Measurements from ENCODE around the gene TNS1. TPM values are rescaled to one million over a fixed set of nuclear protein-coding genes. Genes with fewer than 3 reads are reported as not detected.

TNS1 gene
- polyA plus RNA-seq, 3 donors: 0.26 to 1.6 (median 1.5) TPM

DNA sequence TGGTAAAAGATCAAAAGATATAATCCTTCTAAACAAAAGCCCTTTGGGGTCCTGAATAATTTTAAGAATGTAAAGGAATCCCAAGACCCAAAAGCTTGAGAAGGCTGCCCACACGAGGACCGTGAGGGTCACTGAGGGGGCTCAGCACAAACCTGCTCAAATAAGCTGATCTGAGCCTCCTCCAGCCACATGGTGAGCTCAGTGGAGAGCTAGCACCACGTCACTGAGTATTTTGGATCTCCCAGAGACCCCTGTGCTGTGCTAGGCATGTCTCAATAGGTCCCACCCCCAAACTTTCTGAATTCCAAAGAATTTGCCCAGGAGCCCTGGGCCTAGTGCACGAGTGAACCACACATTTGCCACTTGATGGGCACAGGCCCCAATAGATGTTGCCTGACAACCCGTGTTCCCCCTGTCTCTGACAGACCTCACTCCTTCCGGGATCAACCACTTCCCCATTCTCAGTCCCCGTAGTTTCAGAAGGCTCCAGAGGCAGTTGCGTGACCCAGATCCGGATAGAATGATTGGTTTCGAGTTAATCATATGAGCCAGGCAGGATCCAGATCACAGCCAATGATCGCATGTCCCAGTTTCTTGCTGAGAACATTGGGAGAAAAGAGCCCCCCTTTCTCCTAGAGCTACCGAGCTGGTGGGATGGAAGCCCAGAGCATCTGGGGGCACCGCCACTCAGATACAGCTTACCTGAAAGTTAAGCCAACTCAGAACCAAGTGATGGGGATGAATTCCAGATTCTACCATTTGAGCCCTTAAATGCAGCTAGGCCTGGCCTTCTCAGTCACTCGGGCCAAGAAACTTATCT lies 203.8 kb downstream of the TNS1 start:
- peaks cover 20% of the 10 kb centered on the region for H3K4me1 Mint-ChIP-seq
- TF ChIP-seq, protein P1, sequence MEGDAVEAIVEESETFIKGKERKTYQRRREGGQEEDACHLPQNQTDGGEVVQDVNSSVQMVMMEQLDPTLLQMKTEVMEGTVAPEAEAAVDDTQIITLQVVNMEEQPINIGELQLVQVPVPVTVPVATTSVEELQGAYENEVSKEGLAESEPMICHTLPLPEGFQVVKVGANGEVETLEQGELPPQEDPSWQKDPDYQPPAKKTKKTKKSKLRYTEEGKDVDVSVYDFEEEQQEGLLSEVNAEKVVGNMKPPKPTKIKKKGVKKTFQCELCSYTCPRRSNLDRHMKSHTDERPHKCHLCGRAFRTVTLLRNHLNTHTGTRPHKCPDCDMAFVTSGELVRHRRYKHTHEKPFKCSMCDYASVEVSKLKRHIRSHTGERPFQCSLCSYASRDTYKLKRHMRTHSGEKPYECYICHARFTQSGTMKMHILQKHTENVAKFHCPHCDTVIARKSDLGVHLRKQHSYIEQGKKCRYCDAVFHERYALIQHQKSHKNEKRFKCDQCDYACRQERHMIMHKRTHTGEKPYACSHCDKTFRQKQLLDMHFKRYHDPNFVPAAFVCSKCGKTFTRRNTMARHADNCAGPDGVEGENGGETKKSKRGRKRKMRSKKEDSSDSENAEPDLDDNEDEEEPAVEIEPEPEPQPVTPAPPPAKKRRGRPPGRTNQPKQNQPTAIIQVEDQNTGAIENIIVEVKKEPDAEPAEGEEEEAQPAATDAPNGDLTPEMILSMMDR (IDR thresholded peaks at IDR 0.05): no peak
- no peak overlapping the region for H3K9ac ChIP-seq (ENCODE audit: insufficient read depth, low read length, poor library complexity, severe bottlenecking)
- H3K36me3 Mint-ChIP-seq: peaks cover under 1 to 2% of the 10 kb centered on the region in 2 donors
- H3K4me3 ChIP-seq (replicated peaks in 1 of 3; ENCODE audit: low read depth in 2 of 3, low read length in 3 of 3): no peak overlapping the region
- H3K27me3 ChIP-seq (ENCODE audit: control insufficient read depth in 2 of 2, insufficient read depth in 2 of 2, low read length in 2 of 2): no peaks in the 10 kb centered on the region
- H3K27me3 Mint-ChIP-seq (ENCODE audit: low read depth in 3 of 3): peaks cover 1 to 10% (median 4%) of the 10 kb centered on the region in 3 donors
- no peaks in the 10 kb centered on the region for H4K20me1 ChIP-seq (ENCODE audit: insufficient read depth, low read length)
- DNase-seq: peak; percentile 90 to 96 (median 95)
- no peaks in the 10 kb centered on the region for H3K36me3 ChIP-seq (replicated peaks in 1 of 2; ENCODE audit: control insufficient read depth in 1 of 2, insufficient read depth in 2 of 2, low read length in 2 of 2)
- H2AFZ ChIP-seq (ENCODE audit: insufficient read depth, low read depth, low read length, poor library complexity, severe bottlenecking): peak overlapping the region; percentile 43
- H3K79me2 ChIP-seq (ENCODE audit: insufficient read depth, low read length): no peaks in the 10 kb centered on the region
- no peaks in the 10 kb centered on the region for H3K9me3 Mint-ChIP-seq
- peaks cover 12 to 13% of the 10 kb centered on the region in 2 donors for H3K4me1 ChIP-seq (ENCODE audit: control insufficient read depth in 1 of 2, insufficient read depth in 2 of 2, low read length in 2 of 2)
- peak overlapping the region; percentile 51 to 81 (median 75) for H3K27ac Mint-ChIP-seq
- intact Hi-C loops (cut with micrococcal nuclease): loop anchor here (5.0 to 10.0 kb wide), 2 partner anchors 46 to 678 kb away; no protein-coding TSS in a partner anchor
- H3K4me3 Mint-ChIP-seq: peak overlapping the region in 1 of 2 donors; percentile 58
- peak overlapping the region; percentile 23 for H3K4me2 ChIP-seq (replicated peaks; ENCODE audit: extremely low read depth, low read length, poor library complexity, severe bottlenecking)
- 29% methylated on average over 8 of the region's 14 CpGs for WGBS (ENCODE audit: insufficient coverage)
- no peaks in the 10 kb centered on the region for H3K9me3 ChIP-seq (replicated peaks in 1 of 2; ENCODE audit: control insufficient read depth in 1 of 2, insufficient read depth in 1 of 2, low read length in 2 of 2)
- peak overlapping the region; percentile 42 to 64 for H3K27ac ChIP-seq (ENCODE audit: low read depth in 1 of 2, low read length in 2 of 2)

DNA sequence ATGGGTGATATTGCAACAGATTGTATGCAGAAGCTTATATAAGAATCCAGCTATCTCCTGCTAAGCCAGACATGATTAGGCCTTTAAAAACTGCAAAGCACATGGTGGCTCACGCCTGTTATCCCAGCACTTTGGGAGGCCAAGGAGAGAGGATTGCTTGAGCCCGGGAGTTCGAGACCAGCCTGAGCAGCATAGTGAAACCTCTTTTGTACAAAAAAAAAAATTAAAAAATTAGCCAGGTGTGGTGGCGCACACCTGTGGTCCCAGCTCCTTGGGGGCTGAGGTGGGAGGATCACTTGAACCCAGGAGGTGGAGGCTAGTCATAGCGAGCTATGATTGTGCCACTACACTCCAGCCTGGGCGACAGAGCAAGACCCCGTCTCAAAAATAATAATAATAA lies 204.6 kb downstream of the TNS1 start:
- intact Hi-C loops (cut with micrococcal nuclease): loop anchor here (5.0 to 10.0 kb wide), 2 partner anchors 47 to 679 kb away; no protein-coding TSS in a partner anchor
- WGBS (ENCODE audit: insufficient coverage): 100% methylated on average over 2 of the region's 7 CpGs
- Histone ChIP-seq H3K4me1 (ENCODE audit: control insufficient read depth in 1 of 2, insufficient read depth in 2 of 2, low read length in 2 of 2) (peaks cover 12 to 13% of the 10 kb centered on the region in 2 donors), H3K4me2 (replicated peaks; ENCODE audit: extremely low read depth, low read length, poor library complexity, severe bottlenecking) (no peak overlapping the region), H3K4me3 (replicated peaks in 1 of 3; ENCODE audit: low read depth in 2 of 3, low read length in 3 of 3) (no peak overlapping the region), H3K79me2 (ENCODE audit: insufficient read depth, low read length) (no peaks in the 10 kb centered on the region), H3K36me3 (replicated peaks in 1 of 2; ENCODE audit: control insufficient read depth in 1 of 2, insufficient read depth in 2 of 2, low read length in 2 of 2) (no peaks in the 10 kb centered on the region), H3K9ac (ENCODE audit: insufficient read depth, low read length, poor library complexity, severe bottlenecking) (no peak overlapping the region), H3K9me3 (replicated peaks in 1 of 2; ENCODE audit: control insufficient read depth in 1 of 2, insufficient read depth in 1 of 2, low read length in 2 of 2) (no peaks in the 10 kb centered on the region), H3K27me3 (ENCODE audit: control insufficient read depth in 2 of 2, insufficient read depth in 2 of 2, low read length in 2 of 2) (no peaks in the 10 kb centered on the region), H2AFZ (ENCODE audit: insufficient read depth, low read depth, low read length, poor library complexity, severe bottlenecking) (no peak overlapping the region), H4K20me1 (ENCODE audit: insufficient read depth, low read length) (no peaks in the 10 kb centered on the region), H3K27ac (ENCODE audit: low read depth in 1 of 2, low read length in 2 of 2) (no peak overlapping the region)
- Mint-ChIP-seq H3K27ac (peak overlapping the region in 1 of 7 donors; percentile 51), H3K4me1 (peaks cover 20% of the 10 kb centered on the region), H3K36me3 (peaks cover 0 to 2% of the 10 kb centered on the region in 2 donors), H3K27me3 (ENCODE audit: low read depth in 3 of 3) (peaks cover 3 to 10% (median 4%) of the 10 kb centered on the region in 3 donors), H3K4me3 (no peak overlapping the region), H3K9me3 (no peaks in the 10 kb centered on the region)
- TF ChIP-seq, protein P1 (IDR thresholded peaks at IDR 0.05): no peak
- no peak for DNase-seq

All from CD14-positive monocyte (primary cell).